ENCODE results near the gene NOS1.
"Not testable (repeated sequence)": the region's sequence is repeated elsewhere in the genome, so short reads cannot be mapped to it uniquely, and the experiment has no call there.

The NOS1 gene

GRCh38 chr12:117361347-117361751 lies at the start of gene NOS1:
TSS of gene NOS1 (minus strand) at chr12:117361626. CDS start at chr12:117331069, 30,557 bp downstream.
- peaks cover 0 to 8% of the 10 kb centered on the region in 2 donors for H3K4me1 ChIP-seq (ENCODE audit: control insufficient read depth in 1 of 2, insufficient read depth in 2 of 2, low read length in 2 of 2)
- H3K9me3 ChIP-seq (ENCODE audit: control insufficient read depth in 1 of 2, low read length in 2 of 2) = no peaks in the 10 kb centered on the region
- peaks cover 41% of the 10 kb centered on the region for H3K27me3 ChIP-seq (ENCODE audit: low read depth, low read length)
- H3K27ac ChIP-seq (ENCODE audit: low read length) = no peak within 1 kb of the TSS
- no peaks in the 10 kb centered on the region for H3K36me3 ChIP-seq (ENCODE audit: control insufficient read depth in 1 of 2, insufficient read depth in 2 of 2, low read length in 2 of 2)
- H3K4me3 ChIP-seq (ENCODE audit: low read depth in 1 of 2, low read length in 2 of 2) = peak within 1 kb of the TSS in 1 of 2 donors; percentile 17

- Histone ChIP-seq H3K27ac (ENCODE audit: low read length) (no peak overlapping the region), H3K4me3 (ENCODE audit: low read depth in 1 of 2, low read length in 2 of 2) (no peak overlapping the region), H3K27me3 (ENCODE audit: low read depth, low read length) (no peaks in the 10 kb centered on the region), H3K36me3 (ENCODE audit: control insufficient read depth in 1 of 2, insufficient read depth in 2 of 2, low read length in 2 of 2) (no peaks in the 10 kb centered on the region), H3K4me1 (ENCODE audit: control insufficient read depth in 1 of 2, insufficient read depth in 2 of 2, low read length in 2 of 2) (peaks cover 0 to 9% of the 10 kb centered on the region in 2 donors), H3K9me3 (ENCODE audit: control insufficient read depth in 1 of 2, low read length in 2 of 2) (no peaks in the 10 kb centered on the region)
These were observed 47.9 kb upstream of the NOS1 start for GRCh38 chr12:117409286-117409685.

- H3K4me1 ChIP-seq (ENCODE audit: control insufficient read depth in 1 of 2, insufficient read depth in 2 of 2, low read length in 2 of 2) = peaks cover 0 to 9% of the 10 kb centered on the region in 2 donors
- peaks cover 0 to 3% of the 10 kb centered on the region in 2 donors for H3K9me3 ChIP-seq (ENCODE audit: control insufficient read depth in 1 of 2, low read length in 2 of 2)
- H3K4me3 ChIP-seq (ENCODE audit: low read depth in 1 of 2, low read length in 2 of 2) = no peak overlapping the region
- H3K27ac ChIP-seq (ENCODE audit: low read length) = no peak overlapping the region
- no peaks in the 10 kb centered on the region for H3K27me3 ChIP-seq (ENCODE audit: low read depth, low read length)
- H3K36me3 ChIP-seq (ENCODE audit: control insufficient read depth in 1 of 2, insufficient read depth in 2 of 2, low read length in 2 of 2) = no peaks in the 10 kb centered on the region
These were observed 46.9 kb upstream of the NOS1 start for GRCh38 chr12:117408161-117408791.

GRCh38 chr12:117404940-117405339 lies 43.5 kb upstream of the NOS1 start:
- Histone ChIP-seq H3K27me3 (ENCODE audit: low read depth, low read length) (no peaks in the 10 kb centered on the region), H3K4me3 (ENCODE audit: low read depth in 1 of 2, low read length in 2 of 2) (no peak overlapping the region), H3K27ac (ENCODE audit: low read length) (no peak overlapping the region), H3K4me1 (ENCODE audit: control insufficient read depth in 1 of 2, insufficient read depth in 2 of 2, low read length in 2 of 2) (peaks cover 0 to 9% of the 10 kb centered on the region in 2 donors), H3K9me3 (ENCODE audit: control insufficient read depth in 1 of 2, low read length in 2 of 2) (peaks cover 0 to 3% of the 10 kb centered on the region in 2 donors), H3K36me3 (ENCODE audit: control insufficient read depth in 1 of 2, insufficient read depth in 2 of 2, low read length in 2 of 2) (no peaks in the 10 kb centered on the region)

GRCh38 chr12:117404203-117404853 lies 42.9 kb upstream of the NOS1 start:
- Histone ChIP-seq H3K36me3 (ENCODE audit: control insufficient read depth in 1 of 2, insufficient read depth in 2 of 2, low read length in 2 of 2) (no peaks in the 10 kb centered on the region), H3K4me1 (ENCODE audit: control insufficient read depth in 1 of 2, insufficient read depth in 2 of 2, low read length in 2 of 2) (peaks cover 0 to 9% of the 10 kb centered on the region in 2 donors), H3K4me3 (ENCODE audit: low read depth in 1 of 2, low read length in 2 of 2) (no peak overlapping the region), H3K27me3 (ENCODE audit: low read depth, low read length) (no peaks in the 10 kb centered on the region), H3K9me3 (ENCODE audit: control insufficient read depth in 1 of 2, low read length in 2 of 2) (peaks cover 0 to 3% of the 10 kb centered on the region in 2 donors), H3K27ac (ENCODE audit: low read length) (no peak overlapping the region)

- H3K27ac ChIP-seq (ENCODE audit: low read length) = no peak overlapping the region
- H3K36me3 ChIP-seq (ENCODE audit: control insufficient read depth in 1 of 2, insufficient read depth in 2 of 2, low read length in 2 of 2) = no peaks in the 10 kb centered on the region
- peaks cover 0 to 3% of the 10 kb centered on the region in 2 donors for H3K9me3 ChIP-seq (ENCODE audit: control insufficient read depth in 1 of 2, low read length in 2 of 2)
- no peak overlapping the region for H3K4me3 ChIP-seq (ENCODE audit: low read depth in 1 of 2, low read length in 2 of 2)
- no peaks in the 10 kb centered on the region for H3K27me3 ChIP-seq (ENCODE audit: low read depth, low read length)
- H3K4me1 ChIP-seq (ENCODE audit: control insufficient read depth in 1 of 2, insufficient read depth in 2 of 2, low read length in 2 of 2) = peaks cover 0 to 8% of the 10 kb centered on the region in 2 donors
These were observed 42.2 kb upstream of the NOS1 start for GRCh38 chr12:117403586-117404139.

GRCh38 chr12:117402363-117402762 lies 40.9 kb upstream of the NOS1 start:
- Histone ChIP-seq H3K4me3 (ENCODE audit: low read depth in 1 of 2, low read length in 2 of 2) (no peak overlapping the region), H3K27ac (ENCODE audit: low read length) (no peak overlapping the region), H3K27me3 (ENCODE audit: low read depth, low read length) (no peaks in the 10 kb centered on the region), H3K36me3 (ENCODE audit: control insufficient read depth in 1 of 2, insufficient read depth in 2 of 2, low read length in 2 of 2) (no peaks in the 10 kb centered on the region), H3K4me1 (ENCODE audit: control insufficient read depth in 1 of 2, insufficient read depth in 2 of 2, low read length in 2 of 2) (no peaks in the 10 kb centered on the region), H3K9me3 (ENCODE audit: control insufficient read depth in 1 of 2, low read length in 2 of 2) (peaks cover 0 to 3% of the 10 kb centered on the region in 2 donors)

GRCh38 chr12:117400912-117401311 lies 39.5 kb upstream of the NOS1 start:
- Histone ChIP-seq H3K4me3 (ENCODE audit: low read depth in 1 of 2, low read length in 2 of 2) (no peak overlapping the region), H3K9me3 (ENCODE audit: control insufficient read depth in 1 of 2, low read length in 2 of 2) (peaks cover 0 to 11% of the 10 kb centered on the region in 2 donors)

GRCh38 chr12:117398482-117398881 lies 37.1 kb upstream of the NOS1 start:
- H3K27me3 ChIP-seq (ENCODE audit: low read depth, low read length); H3K4me1 ChIP-seq (ENCODE audit: control insufficient read depth in 1 of 2, insufficient read depth in 2 of 2, low read length in 2 of 2); H3K4me3 ChIP-seq (ENCODE audit: low read depth in 1 of 2, low read length in 2 of 2); H3K9me3 ChIP-seq (ENCODE audit: control insufficient read depth in 1 of 2, low read length in 2 of 2); H3K27ac ChIP-seq (ENCODE audit: low read length); H3K36me3 ChIP-seq (ENCODE audit: control insufficient read depth in 1 of 2, insufficient read depth in 2 of 2, low read length in 2 of 2): not testable (repeated sequence)

More at GRCh38 chr12:117400912-117401311, 39.5 kb upstream of the NOS1 start:
- H3K36me3 ChIP-seq (ENCODE audit: control insufficient read depth in 1 of 2, insufficient read depth in 2 of 2, low read length in 2 of 2) = no peaks in the 10 kb centered on the region
- H3K4me1 ChIP-seq (ENCODE audit: control insufficient read depth in 1 of 2, insufficient read depth in 2 of 2, low read length in 2 of 2) = no peaks in the 10 kb centered on the region
- no peaks in the 10 kb centered on the region for H3K27me3 ChIP-seq (ENCODE audit: low read depth, low read length)
- H3K27ac ChIP-seq (ENCODE audit: low read length) = no peak overlapping the region

- no peaks in the 10 kb centered on the region for H3K4me1 ChIP-seq (ENCODE audit: control insufficient read depth in 1 of 2, insufficient read depth in 2 of 2, low read length in 2 of 2)
- H3K27me3 ChIP-seq (ENCODE audit: low read depth, low read length) = no peaks in the 10 kb centered on the region
- peaks cover 0 to 8% of the 10 kb centered on the region in 2 donors for H3K9me3 ChIP-seq (ENCODE audit: control insufficient read depth in 1 of 2, low read length in 2 of 2)
- no peak overlapping the region for H3K27ac ChIP-seq (ENCODE audit: low read length)
- no peak overlapping the region for H3K4me3 ChIP-seq (ENCODE audit: low read depth in 1 of 2, low read length in 2 of 2)
- H3K36me3 ChIP-seq (ENCODE audit: control insufficient read depth in 1 of 2, insufficient read depth in 2 of 2, low read length in 2 of 2) = no peaks in the 10 kb centered on the region
These were observed 34.3 kb upstream of the NOS1 start for GRCh38 chr12:117395766-117396165.

GRCh38 chr12:117394491-117394890 lies 33.1 kb upstream of the NOS1 start:
- Histone ChIP-seq H3K36me3 (ENCODE audit: control insufficient read depth in 1 of 2, insufficient read depth in 2 of 2, low read length in 2 of 2) (no peaks in the 10 kb centered on the region), H3K27ac (ENCODE audit: low read length) (no peak overlapping the region), H3K4me3 (ENCODE audit: low read depth in 1 of 2, low read length in 2 of 2) (no peak overlapping the region), H3K4me1 (ENCODE audit: control insufficient read depth in 1 of 2, insufficient read depth in 2 of 2, low read length in 2 of 2) (no peaks in the 10 kb centered on the region), H3K9me3 (ENCODE audit: control insufficient read depth in 1 of 2, low read length in 2 of 2) (peaks cover 0 to 8% of the 10 kb centered on the region in 2 donors), H3K27me3 (ENCODE audit: low read depth, low read length) (no peaks in the 10 kb centered on the region)
